UCSD-AML1 (cell line): ENCODE data around the gene EML5.

Experiments used
- DNase-seq: peaks from one replicate; lab custom pipeline; 2025; ENCODE audit not compliant: unreplicated experiment; lab: John Stamatoyannopoulos, UW

Gene EML5

GRCh38 chr14:88621100-88621499, 171.7 kb downstream of the EML5 start:
- DNase-seq: no peak

GRCh38 chr14:88618476-88618875, 174.3 kb downstream of the EML5 start:
- no peak for DNase-seq

GRCh38 chr14:88617479-88617878, 175.3 kb downstream of the EML5 start:
- DNase-seq: no peak

GRCh38 chr14:88616697-88617096, 176.1 kb downstream of the EML5 start:
- DNase-seq: no peak

- DNase-seq: no peak
These were observed 178.4 kb downstream of the EML5 start for GRCh38 chr14:88614218-88614907.

- no peak for DNase-seq
These were observed 179.2 kb downstream of the EML5 start for GRCh38 chr14:88613552-88614010.

GRCh38 chr14:88612981-88613380, 179.8 kb downstream of the EML5 start:
- DNase-seq: no peak

- no peak for DNase-seq
These were observed 180.9 kb downstream of the EML5 start for GRCh38 chr14:88611878-88612277.

- DNase-seq: no peak
These were observed 184.9 kb downstream of the EML5 start for GRCh38 chr14:88607829-88608228.

GRCh38 chr14:88605594-88605993, 187.2 kb downstream of the EML5 start:
- DNase-seq: no peak

- DNase-seq: no peak
These were observed 188.5 kb downstream of the EML5 start for GRCh38 chr14:88604212-88604611.

GRCh38 chr14:88599761-88600439, 192.9 kb downstream of the EML5 start:
- no peak for DNase-seq

GRCh38 chr14:88599326-88599725, 193.4 kb downstream of the EML5 start:
- DNase-seq: no peak

- no peak for DNase-seq
These were observed 194.6 kb downstream of the EML5 start for GRCh38 chr14:88598097-88598675.

GRCh38 chr14:88597601-88598000, 195.2 kb downstream of the EML5 start:
- no peak for DNase-seq

GRCh38 chr14:88597038-88597437, 195.7 kb downstream of the EML5 start:
- no peak for DNase-seq

- no peak for DNase-seq
These were observed 200.7 kb downstream of the EML5 start for GRCh38 chr14:88592031-88592430.

GRCh38 chr14:88590173-88590572, 202.6 kb downstream of the EML5 start:
- no peak for DNase-seq

- DNase-seq: no peak
These were observed 204.7 kb downstream of the EML5 start for GRCh38 chr14:88588081-88588480.

GRCh38 chr14:88584451-88584850, 208.3 kb downstream of the EML5 start:
- no peak for DNase-seq

GRCh38 chr14:88576222-88576621, 216.5 kb downstream of the EML5 start:
- no peak for DNase-seq

- no peak for DNase-seq
These were observed 220.6 kb downstream of the EML5 start for GRCh38 chr14:88572117-88572516.
